A549 (cell line): ENCODE measurements around the gene PNPLA4.

Experiments used
- CEBPB ChIP-seq, 2 experiments: fragments of >200 bp in 1 of 2; sonication (Bioruptor Twin) in 1 of 2; formaldehyde crosslinking in 1 of 2; IDR thresholded peaks; 2 replicates each; pipeline ENCODE4 v1.6.1; 2012 to 2016
- CHD2 ChIP-seq: fragments of 150-350 bp; IDR thresholded peaks from 2 replicates; pipeline ENCODE4 v1.6.1; 2014; ENCODE audit warnings: low read length; ENCODE audit not compliant: partially characterized antibody
- CTCF ChIP-seq: fragments of >200 bp; sonication (Bioruptor Twin); formaldehyde crosslinking; IDR thresholded peaks from 3 replicates; pipeline ENCODE4 v1.5.1; 2016
- EP300 ChIP-seq, 2 experiments: fragments of >200 bp; sonication (Bioruptor Twin); formaldehyde crosslinking; IDR thresholded peaks; 2 replicates in 1 of 2; 3 replicates in 1 of 2; pipeline ENCODE4 v1.6.1; 2016 to 2017
- ESRRA ChIP-seq: fragments of 150-350 bp; IDR thresholded peaks from 2 replicates; pipeline ENCODE4 v1.6.1; 2014; ENCODE audit warnings: mild to moderate bottlenecking, low read length, borderline replicate concordance
- MAX ChIP-seq: IDR thresholded peaks from 2 replicates; pipeline ENCODE4 v1.6.1; 2012
- POLR2A ChIP-seq: IDR thresholded peaks from 2 replicates; pipeline ENCODE4 v1.6.1; 2012; ENCODE audit warnings: mild to moderate bottlenecking, low read length

GRCh38 chrX:7934026-7934425 is 6.8 kb upstream of the PNPLA4 start:
- TF ChIP-seq ESRRA (no peak), CEBPB (IDR thresholded peaks at IDR 0.05) (no peak), CTCF (no peak), EP300 (IDR thresholded peaks at IDR 0.05) (no peak), CHD2 (no peak), POLR2A (no peak), MAX (no peak)
